Left cardiac atrium (tissue), 4 donors: ENCODE data around the gene TARBP1. TPM values are rescaled to one million over a fixed set of nuclear protein-coding genes. Genes with fewer than 3 reads are reported as not detected.
"Not testable (repeated sequence)": the region's sequence is repeated elsewhere in the genome, so short reads cannot be mapped to it uniquely, and the experiment has no call there.

Experiments
- ATAC-seq, 2 donors: fragments of 200-7000 bp; cut with Tn5 transposase; one replicate each; pipeline ENCODE4 v1.9.1; 2020; ENCODE audit warnings: mild to moderate bottlenecking in 2 of 2, moderate library complexity in 2 of 2
- DNase-seq: peaks from one replicate; pipeline ENCODE4 v3.0.0-alpha.2; 2020
- intact Hi-C, 2 donors: fragments of 100-400 bp; cut with DNase I; formaldehyde crosslinking; loops; one replicate each; pipeline versions ENCODE4 v1.14.1 to v1.15.1; 2022 to 2023
- long read RNA-seq: library from polyadenylated mRNA; unstranded; transcript quantifications from one replicate; pipeline ENCODE4 v2.0.0, GENCODE V29; 2021
- total RNA-seq, 2 donors: library from RNA; stranded (reverse); fragmentation: NEBNext Ultra II Directional; extraction: Animal tissue kit (Norgen Biotek cat#: 25700); gene quantifications; one replicate each; pipeline ENCODE4 v1.2.1, GENCODE V29; 2021
- donor health status: DM: no; HTN: yes; CAD: no.
- donor health status: DM: no; HTN: yes; CAD: no; lungs with severe emphysema.
- donor health status: DM: yes; HTN: yes; CAD: no.
- donor health status: Dilated cardiomyopathy.

Gene TARBP1
- total RNA-seq = 10 to 100 TPM in 1 of 2 donors, 1 to 10 TPM in 1; 9.6 to 10.1 TPM
- long read RNA-seq, partial matches to known transcripts = 2 of 2 reads
- long read RNA-seq, other reads (novel, unspliced or antisense) = 0 of 2 reads

GRCh38 chr1:234478481-234479309 is at the start of gene TARBP1:
TSS of gene TARBP1 (minus strand) at chr1:234479179. CDS start at chr1:234479103, 76 bp downstream.
- intact Hi-C loops = no loop called here
- DNase-seq (peak; percentile 74), ATAC-seq (peak; percentile 88 to 93)

GRCh38 chr1:234528074-234528865 is 49.3 kb upstream of the TARBP1 start:
- intact Hi-C loops = no loop called here
- ATAC-seq = peak in 1 of 2 donors; percentile 7

GRCh38 chr1:234527346-234527745 is 48.4 kb upstream of the TARBP1 start:
- DNase-seq = no peak
- ATAC-seq = no peak
- intact Hi-C loops = no loop called here

More at GRCh38 chr1:234528074-234528865, 49.3 kb upstream of the TARBP1 start:
- DNase-seq = no peak

GRCh38 chr1:234526922-234527321 is 47.9 kb upstream of the TARBP1 start:
- intact Hi-C loops = no loop called here
- ATAC-seq = no peak
- DNase-seq = no peak

- no peak for DNase-seq
- no peak for ATAC-seq
- intact Hi-C loops = no loop called here
Observed at GRCh38 chr1:234525099-234525799, 46.3 kb upstream of the TARBP1 start.

GRCh38 chr1:234521836-234522235 is 42.9 kb upstream of the TARBP1 start:
- no peak for DNase-seq
- intact Hi-C loops = no loop called here
- ATAC-seq = no peak

- ATAC-seq (no peak), DNase-seq (no peak)
- intact Hi-C loops = no loop called here
Observed at GRCh38 chr1:234520908-234521817, 42.2 kb upstream of the TARBP1 start.

- intact Hi-C loops = no loop called here
- DNase-seq = no peak
- ATAC-seq = no peak
Observed at GRCh38 chr1:234519506-234519905, 40.5 kb upstream of the TARBP1 start.

GRCh38 chr1:234518876-234519275 is 39.9 kb upstream of the TARBP1 start:
- no peak for DNase-seq
- no peak for ATAC-seq
- intact Hi-C loops = no loop called here

- intact Hi-C loops, DNase-seq, ATAC-seq: not testable (repeated sequence)
Observed at GRCh38 chr1:234518086-234518485, 39.1 kb upstream of the TARBP1 start.

- intact Hi-C loops = no loop called here
- ATAC-seq (peak in 1 of 2 donors; percentile 24), DNase-seq (no peak)
Observed at GRCh38 chr1:234517110-234517802, 38.3 kb upstream of the TARBP1 start.

GRCh38 chr1:234515821-234516241 is 36.9 kb upstream of the TARBP1 start:
- intact Hi-C loops = no loop called here
- ATAC-seq (no peak), DNase-seq (no peak)

GRCh38 chr1:234515411-234515810 is 36.4 kb upstream of the TARBP1 start:
- no peak for DNase-seq
- no peak for ATAC-seq
- intact Hi-C loops = no loop called here

- DNase-seq (no peak), ATAC-seq (no peak)
- intact Hi-C loops = no loop called here
Observed at GRCh38 chr1:234512451-234512861, 33.5 kb upstream of the TARBP1 start.

GRCh38 chr1:234509457-234510328 is 30.7 kb upstream of the TARBP1 start:
- ATAC-seq = peak in 1 of 2 donors; percentile 53
- intact Hi-C loops = no loop called here
- no peak for DNase-seq

GRCh38 chr1:234507626-234508387 is 28.8 kb upstream of the TARBP1 start:
- intact Hi-C loops = no loop called here

More at GRCh38 chr1:234507626-234508387, 28.8 kb upstream of the TARBP1 start:
- ATAC-seq = no peak
- DNase-seq = no peak
